ENCODE data around the gene EMX2. TPM values are rescaled to one million over a fixed set of nuclear protein-coding genes. Genes with fewer than 3 reads are reported as not detected.

EMX2 gene
- total RNA-seq, 1 experiment from 2014 or later, result not detected

GRCh38 chr10:117545141-117546019 lies 2.8 kb downstream of the EMX2 start:
- H3K9me3 ChIP-seq (ENCODE audit: low read depth, low read length, poor library complexity, severe bottlenecking), result no peaks in the 10 kb centered on the region
- ChIA-PET CTCF (no interaction called here), POLR2A (ENCODE audit: low non-redundant PET) (no interaction called here)
- peaks cover 11% of the 10 kb centered on the region for H3K4me1 ChIP-seq (ENCODE audit: insufficient read depth, low read length, poor library complexity, severe bottlenecking)
- no peak overlapping the region for H3K27ac ChIP-seq (ENCODE audit: low read depth, low read length, poor library complexity, severe bottlenecking)
- no TSS peak for BruUV-seq (replicated peaks)
- H3K36me3 ChIP-seq (ENCODE audit: insufficient read depth, low read length, poor library complexity, severe bottlenecking), result no peaks in the 10 kb centered on the region
- intact Hi-C loops (cut with micrococcal nuclease; ENCODE audit: unreplicated experiment), result loop anchor here (10.0 kb wide), 1 partner anchor 499 kb away; the partner anchor contains the start of gene RAB11FIP2
- TF ChIP-seq CTCF (conservative IDR thresholded peaks at IDR 0.05; ENCODE audit: low read depth, low read length) (no peak), EZH2 (IDR thresholded peaks at IDR 0.05; ENCODE audit: borderline replicate concordance, low read depth, low read length, poor library complexity, severe bottlenecking) (peak; percentile 97)
- H3K27me3 ChIP-seq (replicated peaks; ENCODE audit: insufficient read depth, low read depth, low read length, poor library complexity), result peaks cover 100% of the 10 kb centered on the region
- H3K4me3 ChIP-seq (ENCODE audit: low read depth, low read length, poor library complexity, severe bottlenecking), result no peak overlapping the region
- DNase-seq (ENCODE audit: low spot score), result no peak

GRCh38 chr10:117546020-117546580 lies 3.6 kb downstream of the EMX2 start:
- H3K4me3 ChIP-seq (ENCODE audit: low read depth, low read length, poor library complexity, severe bottlenecking), result no peak overlapping the region
- ChIA-PET CTCF (no interaction called here), POLR2A (ENCODE audit: low non-redundant PET) (no interaction called here)
- TF ChIP-seq EZH2 (IDR thresholded peaks at IDR 0.05; ENCODE audit: borderline replicate concordance, low read depth, low read length, poor library complexity, severe bottlenecking) (no peak), CTCF (conservative IDR thresholded peaks at IDR 0.05; ENCODE audit: low read depth, low read length) (no peak)
- H3K27ac ChIP-seq (ENCODE audit: low read depth, low read length, poor library complexity, severe bottlenecking), result no peak overlapping the region
- BruUV-seq (replicated peaks), result no TSS peak
- intact Hi-C loops (cut with micrococcal nuclease; ENCODE audit: unreplicated experiment), result loop anchor here (10.0 kb wide), 1 partner anchor 499 kb away; the partner anchor contains the start of gene RAB11FIP2
- DNase-seq (ENCODE audit: low spot score), result no peak
- H3K36me3 ChIP-seq (ENCODE audit: insufficient read depth, low read length, poor library complexity, severe bottlenecking), result no peaks in the 10 kb centered on the region
- peaks cover 100% of the 10 kb centered on the region for H3K27me3 ChIP-seq (replicated peaks; ENCODE audit: insufficient read depth, low read depth, low read length, poor library complexity)
- H3K4me1 ChIP-seq (ENCODE audit: insufficient read depth, low read length, poor library complexity, severe bottlenecking), result peaks cover 11% of the 10 kb centered on the region
- H3K9me3 ChIP-seq (ENCODE audit: low read depth, low read length, poor library complexity, severe bottlenecking), result no peaks in the 10 kb centered on the region

GRCh38 chr10:117546581-117547015 lies 4.1 kb downstream of the EMX2 start:
- DNase-seq (ENCODE audit: low spot score), result no peak
- intact Hi-C loops (cut with micrococcal nuclease; ENCODE audit: unreplicated experiment), result loop anchor here (10.0 kb wide), 1 partner anchor 498 kb away; the partner anchor contains the start of gene RAB11FIP2
- Histone ChIP-seq H3K4me1 (ENCODE audit: insufficient read depth, low read length, poor library complexity, severe bottlenecking) (peaks cover 11% of the 10 kb centered on the region), H3K27ac (ENCODE audit: low read depth, low read length, poor library complexity, severe bottlenecking) (no peak overlapping the region), H3K27me3 (replicated peaks; ENCODE audit: insufficient read depth, low read depth, low read length, poor library complexity) (peaks cover 100% of the 10 kb centered on the region), H3K9me3 (ENCODE audit: low read depth, low read length, poor library complexity, severe bottlenecking) (no peaks in the 10 kb centered on the region), H3K4me3 (ENCODE audit: low read depth, low read length, poor library complexity, severe bottlenecking) (no peak overlapping the region), H3K36me3 (ENCODE audit: insufficient read depth, low read length, poor library complexity, severe bottlenecking) (no peaks in the 10 kb centered on the region)
- ChIA-PET POLR2A (ENCODE audit: low non-redundant PET) (no interaction called here), CTCF (no interaction called here)
- BruUV-seq (replicated peaks), result no TSS peak
- TF ChIP-seq CTCF (conservative IDR thresholded peaks at IDR 0.05; ENCODE audit: low read depth, low read length) (no peak), EZH2 (IDR thresholded peaks at IDR 0.05; ENCODE audit: borderline replicate concordance, low read depth, low read length, poor library complexity, severe bottlenecking) (peak; percentile 46)
